Right ventricle myocardium superior (tissue), 1 donor: ENCODE measurements around the gene APOL4. TPM values are rescaled to one million over a fixed set of nuclear protein-coding genes. Genes with fewer than 3 reads are reported as not detected.
A peak's percentile ranks its signal among the peaks of the same experiment; 100 is the strongest.
"Not testable (repeated sequence)": the region's sequence is repeated elsewhere in the genome, so short reads cannot be mapped to it uniquely, and the experiment has no call there.

Experiments
- ATAC-seq: fragments of 200-7000 bp; cut with Tn5 transposase; one replicate; pipeline ENCODE4 v1.9.1; 2020; ENCODE audit warnings: mild to moderate bottlenecking; ENCODE audit not compliant: poor library complexity
- DNase-seq: peaks from one replicate; pipeline ENCODE4 v3.0.0-alpha.2; 2020
- intact Hi-C: fragments of 100-400 bp; cut with DNase I; formaldehyde crosslinking; loops from one replicate; pipeline ENCODE4 v1.11.2; 2022
- total RNA-seq: library from RNA; stranded (reverse); fragmentation: NEBNext Ultra II Directional; extraction: Animal tissue kit (Norgen Biotek cat#: 25700); gene quantifications from one replicate; pipeline ENCODE4 v1.2.1, GENCODE V29; 2021
- donor health status: DM: no; HTN: yes; CAD: no; lungs with severe emphysema.

APOL4 gene
- total RNA-seq, 1 donor from 2014 or later = 5.0 TPM

DNA sequence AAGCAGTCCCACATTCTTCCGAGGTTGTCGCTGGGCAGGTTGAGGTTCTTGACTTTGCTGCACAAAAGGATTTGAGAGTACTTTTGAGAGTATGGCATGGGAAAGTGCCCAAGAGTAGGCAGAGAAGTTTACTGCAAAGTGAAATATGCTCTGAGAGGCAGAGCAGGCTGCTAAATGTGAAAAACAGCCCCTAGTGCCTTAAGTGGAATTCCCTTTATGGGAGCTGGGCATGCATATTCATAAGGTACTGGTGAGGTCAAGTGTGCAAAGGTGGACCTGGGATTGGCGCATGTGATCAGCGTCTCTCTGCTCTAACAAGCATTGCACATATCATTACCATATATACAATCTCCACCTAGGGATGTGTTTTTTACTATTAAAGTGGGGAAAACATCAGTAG is 12.0 kb upstream of the APOL4 start:
- no peak for DNase-seq
- ATAC-seq = no peak
- intact Hi-C loops = no loop called here

DNA sequence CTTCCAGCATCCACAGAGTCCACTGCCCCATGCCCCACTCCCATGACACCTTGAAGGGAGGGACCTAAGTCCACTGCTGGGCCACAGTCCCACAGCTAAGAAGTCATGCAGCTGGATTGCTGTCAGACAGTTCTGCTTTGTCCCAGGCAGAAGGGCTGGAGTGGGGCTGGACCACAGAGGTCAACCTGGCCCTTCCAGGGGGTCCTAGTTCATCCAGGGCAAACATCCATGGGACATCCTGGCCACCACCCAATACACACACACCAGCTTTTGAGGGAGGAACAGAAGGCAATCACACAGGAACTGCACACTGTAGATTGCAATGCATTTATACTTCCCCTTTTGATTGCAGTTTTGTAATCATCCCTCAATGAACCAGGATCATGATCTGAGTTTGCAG is 11.3 kb upstream of the APOL4 start:
- intact Hi-C loops = no loop called here
- DNase-seq (peak; percentile 34), ATAC-seq (no peak)

DNA sequence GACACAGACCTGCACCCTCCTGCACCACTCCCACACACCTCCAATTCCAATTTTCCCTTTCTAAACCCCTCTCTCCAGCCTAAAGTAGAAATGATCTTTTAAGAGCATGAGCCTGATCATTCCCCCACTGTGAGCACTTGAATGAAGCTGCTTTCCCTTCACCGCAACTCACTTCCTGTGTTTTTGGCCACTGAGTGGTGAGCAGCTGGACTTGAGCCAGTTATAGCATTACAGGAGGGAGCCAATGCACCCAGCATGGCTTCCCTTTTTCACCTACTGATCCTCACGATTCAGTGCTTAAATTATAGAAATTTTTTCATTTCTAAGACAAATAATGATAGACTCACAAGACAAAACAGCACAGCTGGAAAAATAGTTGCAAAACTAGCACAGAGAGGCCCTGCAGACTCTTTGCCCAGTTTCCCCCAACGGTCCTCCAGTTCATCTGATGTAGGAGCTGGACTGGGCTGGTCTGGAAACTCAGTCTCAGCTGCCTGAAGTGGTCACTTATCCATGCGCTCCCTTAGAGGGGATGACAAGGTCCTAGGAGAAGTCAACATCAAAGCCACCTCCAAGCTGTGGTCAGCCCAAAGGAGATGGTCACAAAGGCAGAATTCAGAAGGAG is 9.7 kb upstream of the APOL4 start:
- DNase-seq = no peak
- intact Hi-C loops = no loop called here
- peak; percentile 63 for ATAC-seq

DNA sequence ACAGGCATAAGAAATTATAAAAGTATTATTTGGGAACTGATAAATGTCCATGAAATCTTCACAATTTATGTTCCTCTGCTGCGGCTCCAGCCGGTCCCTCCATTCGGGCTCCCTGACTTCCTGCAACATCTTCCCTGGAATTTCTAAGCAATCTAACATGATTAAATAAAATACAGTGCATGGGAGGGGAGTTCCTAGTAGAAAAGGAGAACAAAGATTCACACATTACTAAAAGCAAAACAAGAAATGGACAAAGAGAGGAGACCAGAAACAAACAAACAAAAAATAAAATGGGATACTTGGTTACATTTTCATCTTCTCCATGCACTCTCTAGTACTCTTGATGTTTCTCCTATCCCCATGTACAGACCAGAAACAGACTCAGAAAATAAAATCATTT is 8.6 kb upstream of the APOL4 start:
- DNase-seq (no peak), ATAC-seq (no peak)
- intact Hi-C loops = no loop called here

DNA sequence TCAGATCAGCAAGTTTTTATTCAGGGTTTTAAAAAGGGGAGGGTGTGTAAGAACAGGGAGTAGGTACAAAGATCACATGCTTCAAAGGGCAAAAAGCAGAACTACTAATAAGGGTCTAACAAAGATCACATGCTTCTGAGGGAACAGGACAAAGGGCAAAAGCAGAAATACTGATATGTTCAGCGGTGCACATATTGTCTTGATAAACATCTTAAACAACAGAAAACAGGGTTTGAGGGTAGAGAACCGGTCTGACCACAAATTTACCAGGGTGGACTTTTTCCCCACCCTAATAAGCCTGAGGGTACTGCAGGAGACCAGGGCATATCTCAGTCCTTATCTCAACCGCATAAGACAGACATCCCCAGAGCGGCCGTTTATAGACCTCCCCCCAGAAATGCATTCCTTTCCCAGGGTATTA is 7.9 kb upstream of the APOL4 start:
- DNase-seq, intact Hi-C loops, ATAC-seq: not testable (repeated sequence)

DNA sequence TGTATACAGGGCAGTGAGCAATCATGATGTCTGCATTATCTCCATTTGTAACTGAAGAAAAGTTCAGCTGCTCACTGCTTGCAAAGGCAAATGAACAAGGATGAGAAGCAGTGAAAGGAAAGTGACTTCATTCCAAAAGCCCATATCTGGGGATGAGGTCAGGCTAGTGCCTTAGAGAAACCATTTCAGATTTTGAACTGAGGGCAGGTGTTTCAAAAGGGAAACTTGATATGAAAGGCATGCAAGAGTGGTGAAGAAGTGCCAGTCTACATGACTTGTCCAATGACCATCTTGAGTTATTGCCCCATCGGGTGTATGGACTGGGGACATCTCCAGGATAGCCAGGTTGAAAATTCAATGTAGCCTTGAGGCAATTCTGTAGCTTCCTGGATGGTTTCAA is 7.3 kb upstream of the APOL4 start:
- ATAC-seq (no peak), DNase-seq (no peak)
- intact Hi-C loops = no loop called here

DNA sequence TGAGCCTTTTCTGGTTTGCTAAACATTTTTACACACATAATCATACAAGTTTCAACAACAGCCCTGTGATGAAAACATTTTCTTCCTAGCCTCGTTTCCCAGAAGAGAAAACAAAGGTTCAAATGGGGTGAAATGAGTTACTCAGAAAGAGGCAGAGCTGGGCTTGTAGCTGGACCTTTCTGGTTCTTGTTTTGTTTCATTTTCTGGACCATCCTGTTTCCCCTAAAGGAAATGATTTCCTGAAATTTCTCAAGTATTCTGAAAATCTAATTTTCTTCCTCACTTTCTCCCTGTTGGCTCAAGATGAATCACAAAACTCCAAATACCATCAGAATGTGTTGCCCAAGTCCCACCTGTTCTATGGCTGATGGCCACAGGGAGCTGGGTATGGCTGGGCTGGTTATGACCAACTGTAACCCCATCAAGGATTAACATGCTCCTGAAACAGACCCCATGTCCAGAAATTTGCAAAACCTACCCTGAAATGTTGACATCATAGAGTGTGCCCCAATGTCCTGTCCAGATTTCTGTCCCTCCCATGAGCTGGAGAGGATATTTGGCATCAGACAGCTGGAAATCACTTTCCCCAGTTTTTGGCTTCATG is 6.7 kb upstream of the APOL4 start:
- intact Hi-C loops = no loop called here
- no peak for DNase-seq

DNA sequence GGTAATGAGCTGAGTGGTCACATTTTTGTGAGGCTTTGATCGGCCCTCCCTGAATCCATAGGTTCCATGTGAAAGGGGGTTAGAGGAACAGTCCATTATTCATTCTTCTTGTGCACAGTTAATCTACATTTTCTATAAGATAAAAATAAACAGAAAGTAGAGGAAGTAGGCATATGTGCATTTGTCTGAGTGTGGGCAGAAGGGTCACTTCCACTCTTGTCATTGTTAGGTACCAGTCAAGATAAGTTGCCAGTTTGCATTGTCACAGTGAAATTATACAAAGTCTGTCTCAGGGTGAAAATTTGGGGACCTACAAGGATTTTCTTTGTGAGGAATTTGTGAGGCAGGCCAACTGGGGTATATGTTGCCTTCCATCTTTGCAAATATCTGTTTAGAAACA is 4.6 kb upstream of the APOL4 start:
- intact Hi-C loops = no loop called here

More for the DNA sequence above, 6.7 kb upstream of the APOL4 start:
- peak; percentile 45 for ATAC-seq

DNA sequence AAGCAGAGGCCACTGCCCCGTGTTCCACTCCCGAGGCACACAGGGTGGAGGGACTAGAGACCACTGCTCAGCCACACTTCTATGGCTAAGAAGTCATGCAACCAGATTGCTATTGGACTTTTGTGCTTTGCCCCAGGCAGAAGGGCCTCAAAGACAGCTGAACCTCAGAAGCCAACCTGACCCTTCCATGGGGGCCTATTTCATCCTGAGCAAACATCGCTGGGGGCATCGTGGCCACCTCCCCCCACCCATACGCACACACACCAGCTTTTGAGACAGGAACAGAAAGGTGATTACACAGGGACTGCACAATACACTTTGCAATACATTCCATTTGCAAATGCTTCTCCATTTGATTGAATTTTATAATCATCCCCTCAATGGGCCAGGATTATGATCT is 4.0 kb upstream of the APOL4 start:
- intact Hi-C loops = not testable (repeated sequence)

More for the DNA sequence above, 4.6 kb upstream of the APOL4 start:
- ATAC-seq (no peak), DNase-seq (no peak)

DNA sequence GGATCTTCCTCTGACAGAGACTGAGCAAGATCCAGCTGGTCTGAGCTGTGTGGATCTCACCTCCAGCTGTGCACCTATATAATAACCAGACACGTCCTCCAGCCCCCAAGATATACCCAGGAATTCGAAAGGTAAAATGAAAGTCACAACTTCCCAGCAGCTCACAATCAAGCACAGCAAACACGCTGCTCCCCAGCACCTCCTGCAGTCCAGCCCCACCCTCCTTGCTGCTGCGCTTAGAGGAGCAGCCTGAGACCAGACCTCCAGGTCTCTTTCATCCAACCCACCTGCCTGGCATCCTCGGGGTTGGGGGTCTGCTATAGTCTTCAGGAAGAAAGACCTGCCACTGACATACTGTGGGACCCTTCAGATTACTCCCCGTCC is 3.0 kb upstream of the APOL4 start:
- intact Hi-C loops = no loop called here
- DNase-seq (no peak), ATAC-seq (no peak)

More for the DNA sequence above, 4.0 kb upstream of the APOL4 start:
- not testable (repeated sequence) for DNase-seq, ATAC-seq

DNA sequence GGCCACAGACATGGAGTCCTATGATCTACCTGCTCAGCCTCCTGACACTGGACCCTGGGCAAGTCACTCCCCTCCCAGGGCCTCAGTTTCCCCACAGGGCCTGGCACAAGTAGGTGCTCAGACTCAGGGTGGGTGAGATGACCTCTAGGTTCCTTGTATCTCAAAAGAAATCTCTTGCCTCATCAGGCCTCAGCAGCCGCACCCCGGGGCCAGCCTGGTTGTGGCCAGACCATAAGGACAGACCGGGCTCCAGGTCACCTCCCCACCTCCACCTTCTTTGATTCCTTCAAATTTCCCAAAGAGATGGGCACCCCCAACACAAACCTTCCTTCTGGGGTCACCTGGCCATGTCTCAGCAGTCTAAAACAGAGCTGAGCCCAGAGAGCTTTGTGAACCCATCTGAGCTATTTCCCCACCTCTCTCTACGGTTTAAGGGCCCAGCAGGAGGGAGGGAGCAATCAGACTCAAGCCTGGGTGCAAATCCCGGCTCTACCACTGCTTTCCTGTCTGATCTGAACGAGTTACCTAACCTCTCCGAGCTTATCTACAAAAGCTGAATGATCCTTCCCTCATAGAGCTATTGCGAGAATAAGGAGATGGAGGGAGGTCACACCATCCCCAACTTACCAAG is 2.5 kb upstream of the APOL4 start:
- intact Hi-C loops = no loop called here
- no peak for DNase-seq
- ATAC-seq = no peak

DNA sequence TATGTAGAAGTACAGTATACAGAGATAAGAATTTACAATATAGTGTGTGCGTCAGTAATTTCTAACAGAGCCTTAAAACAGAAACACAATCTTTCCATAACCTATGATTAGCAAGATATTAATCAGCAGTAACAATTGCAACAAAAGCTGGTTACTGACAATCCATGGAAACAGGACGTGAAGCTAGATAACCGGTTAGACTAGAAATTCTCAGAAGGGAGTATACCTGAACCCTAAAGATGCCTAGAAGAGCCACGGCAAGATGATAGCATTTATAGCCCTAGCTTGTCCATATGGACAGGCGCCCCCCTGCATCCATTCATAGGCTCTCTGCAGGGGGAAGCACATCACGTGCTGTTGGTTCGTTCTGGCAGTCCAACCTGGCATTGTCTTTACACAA is 1.8 kb upstream of the APOL4 start:
- ATAC-seq, intact Hi-C loops: not testable (repeated sequence)

DNA sequence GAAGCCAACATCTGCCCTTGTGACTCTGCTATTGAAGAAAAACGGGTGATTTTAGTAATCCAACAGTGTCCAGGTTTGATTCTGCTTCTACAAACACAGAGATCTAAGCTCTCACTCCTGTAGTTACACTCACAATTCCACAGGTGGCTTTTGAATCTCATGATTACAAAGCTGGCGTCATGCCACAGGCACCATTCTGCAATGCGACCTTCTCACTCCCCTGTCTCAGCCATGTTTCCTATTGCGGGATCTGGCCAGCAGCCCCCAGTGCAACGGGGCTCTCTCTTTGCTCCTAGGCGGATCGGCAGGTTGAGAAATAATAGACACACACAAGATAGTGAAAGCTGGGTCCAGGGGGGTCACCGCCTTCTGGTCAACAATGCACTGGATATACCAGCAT is 1.3 kb upstream of the APOL4 start:
- intact Hi-C loops, ATAC-seq, DNase-seq: not testable (repeated sequence)

More for the DNA sequence above, 1.8 kb upstream of the APOL4 start:
- DNase-seq = not testable (repeated sequence)

DNA sequence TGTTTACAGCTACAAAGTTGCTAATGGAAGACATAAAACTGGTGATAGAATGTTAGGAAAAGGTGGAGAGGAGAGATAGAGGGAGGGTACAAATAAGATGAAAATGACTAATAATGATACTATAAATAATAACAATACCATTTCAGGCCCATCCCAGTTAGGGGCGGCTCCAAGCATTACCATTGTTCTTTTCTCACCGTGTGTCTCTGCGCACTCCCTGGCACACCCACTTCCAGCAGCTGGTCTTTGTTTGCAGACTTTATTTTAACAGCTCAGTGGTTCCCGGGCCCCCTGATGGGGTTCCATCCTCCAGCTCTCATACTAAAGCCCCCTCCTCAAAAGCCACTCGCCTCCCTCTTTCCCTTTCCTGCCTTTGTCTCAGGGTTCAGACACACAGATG is 584 bp downstream of the APOL4 start:
- ATAC-seq = peak; percentile 24
- intact Hi-C loops, DNase-seq: not testable (repeated sequence)

DNA sequence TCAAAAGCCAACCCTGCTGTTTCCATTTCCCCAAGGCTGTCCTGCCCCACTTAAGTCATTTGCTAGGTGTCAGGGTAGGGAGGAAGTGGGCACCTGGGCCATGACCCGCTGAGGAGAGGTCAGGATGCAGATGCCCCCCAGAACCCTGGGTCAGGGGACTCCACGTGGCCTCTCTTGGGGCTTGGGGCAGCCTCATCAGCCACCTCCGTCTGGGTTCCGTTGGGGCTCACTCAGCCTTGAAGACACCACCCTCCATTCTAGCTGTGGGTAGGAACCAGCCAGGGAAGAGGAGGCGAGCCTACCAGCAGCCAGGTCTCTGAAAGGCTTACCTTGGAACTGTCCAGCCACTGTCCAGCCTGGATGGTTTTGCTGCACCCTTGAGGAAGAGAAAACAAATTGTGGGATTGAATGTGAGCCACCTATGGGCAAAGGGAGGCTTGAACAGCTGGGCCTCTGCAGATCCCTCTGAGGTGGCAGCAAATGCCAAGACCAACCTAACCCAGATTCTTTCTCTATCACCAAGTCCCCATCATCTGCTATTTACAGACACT is 2.5 kb downstream of the APOL4 start:
- intact Hi-C loops = loop anchor here (5.0 kb wide), 2 partner anchors 38 to 78 kb away; partner anchors contain the start of gene APOL2
- no peak for DNase-seq
- ATAC-seq = no peak

DNA sequence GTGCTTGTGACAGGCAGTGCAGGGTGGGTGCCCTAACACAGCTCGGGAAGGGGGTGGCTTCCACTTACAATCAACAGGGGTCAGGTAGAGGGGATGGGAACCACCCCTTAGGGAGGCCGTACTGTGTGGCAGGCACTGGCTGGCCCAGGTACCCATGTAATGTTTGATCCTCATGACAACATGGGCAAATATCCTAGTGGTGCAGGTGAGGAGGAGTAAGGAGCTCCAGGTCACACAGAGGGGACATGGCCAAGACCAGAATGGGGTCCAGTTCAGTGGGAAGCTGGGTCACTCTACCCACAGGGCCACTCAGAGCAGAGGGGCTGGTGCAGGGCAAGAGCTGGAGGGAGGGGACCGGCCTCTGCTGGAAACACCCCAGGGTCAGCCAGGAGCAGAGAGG is 3.1 kb downstream of the APOL4 start:
- ATAC-seq = no peak
- intact Hi-C loops = loop anchor here (5.0 kb wide), 2 partner anchors 39 to 79 kb away; partner anchors contain the start of gene APOL2

DNA sequence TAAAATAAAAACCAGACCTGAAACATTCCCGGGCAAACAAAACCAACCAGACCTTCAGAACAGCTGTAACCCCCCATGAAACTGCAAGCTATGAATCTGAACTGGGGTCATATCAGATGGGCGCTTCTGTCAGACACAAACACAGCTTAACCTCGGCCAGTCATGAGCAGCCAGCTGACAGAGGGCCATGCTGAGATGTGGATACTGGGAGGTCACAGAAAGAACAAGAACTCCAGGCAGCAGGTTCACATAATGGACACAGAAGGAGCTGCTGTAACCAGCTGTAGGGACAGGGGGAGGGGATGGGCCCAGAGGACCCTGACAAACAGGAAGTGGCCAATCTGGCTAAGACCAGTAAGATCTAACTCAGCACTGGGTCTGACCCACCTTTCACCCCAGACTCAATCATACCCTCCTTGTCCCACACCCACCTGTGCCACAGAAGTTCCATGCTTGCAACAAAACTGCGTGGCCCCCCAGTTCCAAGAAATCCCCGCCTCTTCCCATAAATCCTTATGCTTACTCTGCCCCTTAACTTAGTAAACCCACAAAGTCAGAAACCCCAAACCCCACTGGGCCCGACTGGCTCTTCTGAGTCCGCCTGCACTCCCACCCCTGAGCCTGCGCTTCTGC is 4.0 kb downstream of the APOL4 start:
- DNase-seq (peak; percentile 61), ATAC-seq (peak; percentile 22)
- intact Hi-C loops = loop anchor here (5.0 kb wide), 2 partner anchors 40 to 80 kb away; partner anchors contain the start of gene APOL2

More for the DNA sequence above, 3.1 kb downstream of the APOL4 start:
- DNase-seq = no peak

DNA sequence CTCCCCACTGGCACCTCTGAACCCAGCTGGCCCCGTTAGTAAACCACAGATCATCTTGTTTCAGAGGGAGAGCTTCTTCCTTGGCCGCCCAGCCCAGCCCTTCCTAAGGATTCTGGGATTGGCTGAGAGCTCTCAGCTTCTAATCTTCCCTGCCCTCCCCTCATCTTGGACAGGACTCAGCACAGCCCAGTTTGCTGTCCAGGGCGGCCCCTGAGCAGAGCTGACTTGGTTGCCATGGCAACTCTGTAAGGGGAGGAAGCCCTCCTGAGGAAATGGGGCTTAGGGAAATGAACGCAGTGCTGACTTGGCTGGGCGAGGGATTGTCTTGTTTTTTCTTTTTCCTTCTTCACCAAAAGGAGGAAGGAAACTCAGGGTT is 4.6 kb downstream of the APOL4 start:
- DNase-seq (peak; percentile 74), ATAC-seq (peak; percentile 65)
- intact Hi-C loops = loop anchor here (5.0 kb wide), 2 partner anchors 40 to 80 kb away; partner anchors contain the start of gene APOL2
